ENCODE data around the gene DKC1.

- TF ChIP-seq EZH2 (IDR thresholded peaks at IDR 0.05) (no peak), POLR2AphosphoS5 (IDR thresholded peaks at IDR 0.05; ENCODE audit: borderline replicate concordance, low read depth, low read length) (peak; percentile 53; the same call in 1 of the 2 replicates), FOXP2 (optimal IDR thresholded peaks at IDR 0.05; ENCODE audit: control extremely low read depth, extremely low read length, insufficient read depth) (no peak)
Measured at GRCh38 chrX:154804957-154805695, 42.5 kb downstream of the DKC1 start, which contains the start of gene MPP1.

Data from SK-N-MC (cell line).